GM18861 (cell line): ENCODE data around the gene PANK4.

Experiments used
- ATAC-seq: cut with Tn5 transposase; IDR thresholded peaks from one replicate; pipeline ENCODE4 v1.9.1; 2021; ENCODE audit not compliant: unreplicated experiment

PANK4 gene

GRCh38 chr1:2545754-2546514, 19.5 kb upstream of the PANK4 start:
- ATAC-seq = peak; percentile 18

DNA sequence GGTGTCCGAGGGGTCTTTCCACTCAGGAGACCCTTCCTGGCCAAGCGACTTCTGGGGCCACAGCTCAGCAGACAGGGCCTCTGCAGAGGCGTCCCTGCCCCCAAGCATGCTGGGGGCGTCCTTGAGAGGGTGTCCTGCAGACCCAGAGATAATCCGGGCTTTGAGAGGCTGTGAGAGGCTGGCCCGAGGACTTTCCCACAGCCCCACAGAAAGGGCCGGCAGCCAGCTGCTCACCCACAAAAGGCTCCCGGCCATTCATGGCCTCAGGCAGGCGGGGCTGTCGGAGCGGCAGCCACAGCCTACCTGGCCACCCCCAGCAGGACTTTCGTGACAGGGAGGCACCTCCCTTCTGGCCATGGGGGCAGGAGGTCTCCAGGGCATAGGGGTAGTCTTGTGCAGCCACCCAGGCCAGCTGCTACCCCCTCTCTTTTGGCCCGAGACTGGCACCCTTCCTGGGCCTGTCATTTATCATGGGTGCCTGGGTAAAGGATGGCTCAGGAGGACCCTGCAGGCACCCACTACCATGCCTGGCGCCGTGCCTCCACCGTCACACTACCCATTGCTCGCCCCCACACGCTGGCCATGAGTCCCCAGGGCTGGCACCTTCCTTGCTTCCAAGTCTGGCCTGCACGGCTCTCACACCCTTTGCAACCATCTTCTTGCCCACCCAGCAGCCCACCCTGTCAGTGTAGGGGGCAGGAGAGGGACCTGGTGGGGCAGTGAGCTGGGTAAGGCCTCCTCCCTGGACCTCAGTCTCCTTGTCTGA, 18.7 kb upstream of the PANK4 start:
- ATAC-seq = no peak

- no peak for ATAC-seq
Measured at GRCh38 chr1:2544093-2544874, 17.9 kb upstream of the PANK4 start.

DNA sequence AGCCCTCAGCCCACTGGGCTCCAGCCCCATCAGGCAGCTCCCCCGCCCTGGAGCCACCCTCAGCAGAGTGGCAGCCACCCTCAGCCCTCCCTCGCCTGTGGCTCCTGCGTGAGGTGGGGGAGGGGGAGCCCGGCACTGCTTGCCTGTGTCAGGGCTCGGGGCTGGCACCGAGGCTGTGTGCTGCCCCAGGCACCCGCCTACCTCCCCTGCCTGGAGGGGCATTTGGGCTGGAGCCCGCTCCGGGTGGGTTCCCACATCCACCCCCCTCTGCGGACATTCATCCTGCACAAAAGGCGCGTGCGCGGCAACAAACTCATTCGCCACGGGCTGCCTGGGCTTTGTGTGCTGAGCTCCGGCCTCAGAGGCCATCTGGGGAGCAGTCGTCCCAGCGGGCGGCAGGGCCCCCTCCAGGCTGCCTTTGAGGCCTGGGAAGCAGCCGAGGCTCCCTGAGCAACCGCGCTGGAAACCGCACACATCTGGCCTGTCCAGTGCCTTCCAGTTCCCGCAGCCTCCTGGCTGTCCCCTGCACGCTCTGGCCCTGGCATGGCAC, 17.2 kb upstream of the PANK4 start:
- ATAC-seq = no peak

DNA sequence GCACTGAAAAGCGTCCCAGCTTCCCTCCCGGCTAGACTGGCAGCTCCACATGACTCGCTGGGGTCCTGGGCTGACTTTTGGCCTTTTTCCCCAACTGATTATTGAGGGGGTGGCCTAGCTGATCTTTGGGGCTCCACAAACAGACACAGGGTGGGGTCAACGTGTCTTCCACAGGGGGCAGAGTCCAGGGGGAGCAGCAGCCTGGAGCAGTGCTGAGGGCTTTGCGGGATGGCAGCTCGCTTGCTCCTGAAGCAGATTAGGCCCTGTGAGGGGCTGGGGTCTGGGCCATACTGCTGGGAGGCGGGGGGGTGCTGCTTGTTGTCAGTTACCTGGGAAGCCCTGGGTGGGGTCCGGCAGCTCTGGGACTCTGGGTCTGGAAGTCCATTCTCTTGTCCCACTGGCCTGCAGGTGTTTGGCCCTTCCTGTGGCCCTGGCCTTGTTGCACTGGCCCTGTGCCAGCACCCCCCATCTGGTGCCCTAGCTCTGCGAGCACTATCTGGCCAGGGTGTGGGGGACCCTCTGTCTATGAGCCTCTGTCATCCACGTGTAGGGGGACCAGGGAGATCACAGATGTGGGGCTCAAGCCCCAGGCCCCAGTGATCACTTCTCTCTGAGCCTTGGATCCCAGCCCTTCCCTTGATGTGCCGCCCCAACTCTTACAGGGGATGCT, 16.0 kb upstream of the PANK4 start:
- ATAC-seq = no peak

DNA sequence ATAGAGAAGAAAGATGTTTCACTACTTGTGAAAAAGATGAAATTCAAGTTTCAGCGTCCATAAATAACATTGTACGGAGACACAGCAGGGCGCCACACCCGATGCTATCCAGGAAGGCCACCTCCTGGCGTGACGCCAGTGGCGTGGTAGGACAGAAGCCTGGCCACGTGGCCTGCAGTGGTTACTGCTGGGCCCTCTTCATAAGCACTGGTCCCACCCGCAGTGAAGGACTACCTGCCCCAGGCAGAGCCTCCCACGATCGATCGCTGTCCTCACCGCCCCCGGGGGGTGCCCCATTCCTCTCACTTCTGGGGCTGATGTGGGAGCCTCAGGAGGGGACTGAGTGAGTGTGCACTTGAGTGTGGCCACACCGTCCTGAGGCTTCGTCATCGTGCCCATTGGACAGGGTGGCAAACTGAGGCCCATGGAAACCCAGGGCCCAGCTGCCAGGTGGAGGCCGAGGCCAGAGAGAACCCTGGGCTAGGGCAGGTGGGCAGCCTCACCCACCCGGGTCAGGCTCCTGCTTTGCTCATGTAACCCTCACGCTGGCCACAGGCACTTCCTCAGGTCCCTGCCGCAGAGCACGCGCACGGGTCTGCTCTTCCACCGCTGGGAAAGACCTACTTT, 15.3 kb upstream of the PANK4 start:
- no peak for ATAC-seq

DNA sequence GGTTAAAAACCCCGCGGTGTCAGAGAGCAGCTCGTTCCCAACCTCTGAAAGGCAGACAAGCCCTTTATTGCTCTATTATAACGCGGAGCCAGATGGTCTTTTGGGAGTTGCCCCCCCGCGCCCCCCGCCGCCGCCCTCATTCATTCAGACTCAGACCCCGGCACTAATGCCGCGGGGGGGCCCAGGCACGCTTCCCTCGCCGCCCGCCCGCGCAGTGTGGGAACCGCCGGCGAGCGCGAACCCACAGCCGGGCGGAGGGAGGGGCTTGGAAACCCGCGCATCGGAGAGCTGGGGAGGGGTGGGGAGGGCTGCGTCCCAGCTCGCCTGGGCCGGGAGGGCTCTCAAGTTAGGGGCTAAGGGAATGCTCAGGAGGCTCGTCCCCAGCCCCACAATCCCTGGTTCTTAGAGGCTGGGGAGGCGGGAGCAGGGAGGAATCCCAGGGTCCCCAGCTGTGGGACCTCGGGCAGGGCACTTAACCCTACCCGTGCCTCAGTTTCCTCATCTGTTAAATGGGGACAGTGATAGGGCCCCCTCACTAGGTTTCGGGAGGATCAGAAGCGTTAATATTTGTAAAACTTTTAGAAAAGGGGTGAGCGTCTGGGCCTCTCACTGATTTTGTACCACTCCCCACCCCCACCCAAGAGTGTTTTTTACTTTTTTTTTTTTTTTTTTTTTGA, 14.6 kb upstream of the PANK4 start:
- ATAC-seq = no peak

DNA sequence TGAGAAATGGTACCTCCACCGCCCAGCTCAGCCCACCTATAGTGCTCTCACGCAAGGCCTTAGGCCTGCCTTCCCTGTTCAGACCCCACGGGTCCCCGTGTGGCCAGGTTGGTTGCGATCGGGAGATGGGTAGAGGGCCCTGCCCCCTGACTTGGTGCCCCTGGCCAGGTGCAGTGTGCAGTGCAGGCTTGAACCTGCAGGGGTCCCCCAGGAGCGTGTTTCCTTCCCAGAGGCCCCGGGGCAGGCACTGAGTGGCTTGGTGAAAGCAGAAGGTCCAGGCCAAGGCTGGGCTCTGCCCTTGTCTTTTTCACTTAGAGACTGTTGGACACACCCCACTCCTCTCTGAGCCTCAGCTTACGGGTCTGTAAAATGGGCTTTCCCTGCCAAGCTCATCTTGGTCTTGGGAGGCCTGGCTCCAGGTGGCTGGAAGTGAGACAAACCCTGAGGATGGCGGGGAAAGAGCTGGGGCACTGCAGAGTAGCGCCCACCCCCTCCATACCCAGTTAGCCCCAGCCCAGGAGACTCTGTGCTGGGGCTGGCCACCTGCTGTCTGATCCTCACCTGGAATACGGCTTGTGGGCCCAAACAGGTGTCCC, 13.0 kb upstream of the PANK4 start:
- no peak for ATAC-seq

DNA sequence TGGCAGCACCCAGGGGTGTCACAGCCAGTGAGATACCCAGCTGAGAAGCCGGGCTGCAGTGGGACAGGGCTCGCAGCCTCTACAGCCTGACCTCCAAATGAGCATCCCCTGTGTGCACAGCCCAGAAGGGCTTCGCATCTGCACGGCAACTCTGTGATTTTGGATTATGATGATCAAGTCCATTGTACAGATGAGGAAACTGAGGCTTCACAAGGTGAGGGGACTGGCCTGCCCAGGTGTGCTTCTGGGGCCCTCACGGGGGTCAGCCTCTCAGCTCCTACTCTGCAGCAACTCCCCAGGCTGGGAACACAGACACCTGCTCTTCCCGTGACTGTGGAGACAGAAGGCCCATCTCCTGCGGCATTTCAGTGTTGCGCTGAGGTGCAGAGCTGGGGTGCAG, 12.5 kb upstream of the PANK4 start:
- ATAC-seq = no peak

DNA sequence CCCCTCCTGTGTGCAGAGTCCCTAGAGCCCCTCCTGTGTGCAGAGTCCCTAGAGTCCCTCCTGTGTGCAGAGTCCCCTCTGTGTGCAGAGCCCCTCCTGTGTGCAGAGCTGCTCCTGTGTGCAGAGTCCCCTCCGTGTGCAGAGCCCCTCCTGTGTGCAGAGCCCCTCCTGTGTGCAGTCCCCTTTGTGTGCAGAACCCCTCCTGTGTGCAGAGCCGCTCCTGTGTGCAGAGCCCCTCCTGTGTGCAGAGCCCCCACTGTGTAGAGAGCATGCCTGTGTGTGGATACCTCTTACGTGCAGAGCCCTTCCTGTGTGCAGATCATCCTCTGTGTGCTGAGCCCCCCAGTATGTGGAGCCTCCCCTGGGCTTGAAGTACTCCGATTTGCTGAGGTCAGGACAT, 12.0 kb upstream of the PANK4 start:
- ATAC-seq = no peak

DNA sequence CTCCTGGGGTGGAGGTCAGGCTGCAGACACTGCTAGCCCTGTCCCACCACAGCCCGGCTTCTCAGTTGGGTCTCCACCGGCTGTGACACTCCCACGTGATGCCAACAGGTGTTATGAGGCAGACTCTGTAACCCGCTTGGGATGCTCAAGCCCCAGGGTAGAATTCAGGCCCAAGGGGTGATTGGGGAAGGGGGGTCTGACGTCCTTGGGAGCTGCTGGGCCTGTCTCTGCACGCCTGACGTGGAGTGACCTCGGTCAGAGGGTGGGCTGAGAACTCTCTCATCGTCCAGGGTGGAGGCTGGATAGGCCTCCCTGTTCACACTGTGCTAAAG, 11.4 kb upstream of the PANK4 start:
- no peak for ATAC-seq

DNA sequence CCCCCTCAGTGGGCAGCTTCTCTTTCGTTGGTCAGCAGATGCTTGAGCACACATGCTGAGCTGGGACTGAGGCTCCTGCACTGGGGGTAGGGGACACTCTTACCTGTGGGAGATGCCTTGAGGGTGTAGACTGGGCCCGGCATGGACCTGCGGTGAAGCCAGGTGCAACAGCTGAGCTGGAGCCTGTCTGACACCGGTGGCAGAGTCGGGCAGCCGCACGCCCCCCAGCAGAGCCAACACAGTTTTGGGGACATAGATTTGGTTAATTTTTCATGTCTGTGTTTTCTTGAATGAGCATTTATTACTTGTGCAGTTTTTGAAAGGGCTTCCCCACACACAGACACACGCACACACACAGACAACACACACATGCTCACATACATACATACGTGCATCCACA, 9.6 kb upstream of the PANK4 start:
- ATAC-seq = no peak

DNA sequence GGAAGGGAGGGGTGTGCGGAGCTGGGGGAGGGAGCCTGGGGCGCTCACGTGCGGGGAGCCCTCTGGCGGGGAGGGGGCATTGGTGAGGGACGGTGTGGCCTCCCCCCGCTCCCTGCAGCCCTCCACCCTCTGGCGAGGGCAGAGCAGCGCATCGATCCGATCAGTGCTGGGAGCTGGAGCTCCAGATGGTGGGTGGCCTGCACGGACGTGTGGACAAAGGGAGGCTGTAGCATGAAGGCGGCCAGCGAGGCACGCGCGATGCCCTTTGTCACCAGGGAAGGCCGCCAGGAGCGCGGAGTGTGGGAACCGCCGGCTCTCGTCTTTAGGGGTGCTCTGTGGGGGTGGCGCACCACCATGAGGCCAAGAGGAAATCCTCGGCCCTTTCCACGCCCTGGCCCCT, 9.1 kb upstream of the PANK4 start:
- ATAC-seq = no peak

- ATAC-seq = no peak
Measured at GRCh38 chr1:2534687-2535441, 8.5 kb upstream of the PANK4 start.

DNA sequence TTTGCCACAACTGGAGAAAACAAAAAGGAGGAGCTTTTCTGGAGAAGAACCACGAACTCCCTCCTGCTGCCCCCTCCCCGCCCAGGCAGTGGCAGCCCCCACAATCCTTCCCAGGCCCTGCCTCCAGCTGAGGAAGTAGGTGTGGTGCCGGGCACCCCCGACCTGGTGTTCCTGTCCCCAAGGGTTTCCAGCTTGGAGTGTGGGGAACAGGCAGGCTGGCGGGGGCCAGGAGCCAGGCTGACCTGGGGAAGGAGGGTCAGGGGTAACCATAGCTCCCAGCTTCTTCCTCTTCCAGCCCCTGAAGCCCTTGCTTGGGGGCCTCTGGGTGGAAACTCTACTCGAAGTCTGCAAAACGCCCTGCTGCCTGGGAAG, 7.9 kb upstream of the PANK4 start:
- ATAC-seq = no peak

- no peak for ATAC-seq
Measured at GRCh38 chr1:2533365-2533764, 7.0 kb upstream of the PANK4 start.

DNA sequence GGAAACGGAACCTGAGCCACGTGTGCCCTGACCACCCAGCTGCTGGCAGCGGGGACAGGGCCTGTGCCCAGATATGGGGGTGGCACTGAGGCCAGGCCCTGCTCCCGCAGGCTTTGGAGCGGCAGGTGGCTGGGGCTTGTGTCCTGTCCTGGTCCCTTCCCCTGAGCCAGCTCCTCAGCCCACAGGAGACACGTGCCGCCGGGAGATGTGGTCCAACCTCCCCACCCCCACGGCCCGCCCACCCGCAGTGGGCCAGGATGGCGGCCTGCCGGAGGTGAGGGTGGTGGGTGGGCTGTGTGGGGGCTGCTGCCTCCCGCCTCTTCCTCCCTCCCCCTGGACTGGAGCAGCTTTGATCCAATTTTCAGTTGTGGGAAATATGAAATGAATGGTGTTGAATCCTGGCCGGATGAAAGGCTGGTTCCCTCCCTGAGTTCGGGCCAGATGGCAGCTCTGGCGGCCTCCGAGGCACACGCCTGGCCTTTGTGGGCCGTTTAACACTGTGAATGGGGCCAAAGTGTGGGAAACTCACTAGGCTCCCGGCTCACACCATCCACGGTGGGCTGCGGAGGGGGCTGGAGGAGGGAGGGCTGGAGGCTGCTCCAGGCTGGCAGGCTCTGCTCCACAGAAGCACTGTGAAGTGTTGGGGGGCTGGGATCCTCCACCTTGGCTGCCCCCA, 6.2 kb upstream of the PANK4 start:
- no peak for ATAC-seq

DNA sequence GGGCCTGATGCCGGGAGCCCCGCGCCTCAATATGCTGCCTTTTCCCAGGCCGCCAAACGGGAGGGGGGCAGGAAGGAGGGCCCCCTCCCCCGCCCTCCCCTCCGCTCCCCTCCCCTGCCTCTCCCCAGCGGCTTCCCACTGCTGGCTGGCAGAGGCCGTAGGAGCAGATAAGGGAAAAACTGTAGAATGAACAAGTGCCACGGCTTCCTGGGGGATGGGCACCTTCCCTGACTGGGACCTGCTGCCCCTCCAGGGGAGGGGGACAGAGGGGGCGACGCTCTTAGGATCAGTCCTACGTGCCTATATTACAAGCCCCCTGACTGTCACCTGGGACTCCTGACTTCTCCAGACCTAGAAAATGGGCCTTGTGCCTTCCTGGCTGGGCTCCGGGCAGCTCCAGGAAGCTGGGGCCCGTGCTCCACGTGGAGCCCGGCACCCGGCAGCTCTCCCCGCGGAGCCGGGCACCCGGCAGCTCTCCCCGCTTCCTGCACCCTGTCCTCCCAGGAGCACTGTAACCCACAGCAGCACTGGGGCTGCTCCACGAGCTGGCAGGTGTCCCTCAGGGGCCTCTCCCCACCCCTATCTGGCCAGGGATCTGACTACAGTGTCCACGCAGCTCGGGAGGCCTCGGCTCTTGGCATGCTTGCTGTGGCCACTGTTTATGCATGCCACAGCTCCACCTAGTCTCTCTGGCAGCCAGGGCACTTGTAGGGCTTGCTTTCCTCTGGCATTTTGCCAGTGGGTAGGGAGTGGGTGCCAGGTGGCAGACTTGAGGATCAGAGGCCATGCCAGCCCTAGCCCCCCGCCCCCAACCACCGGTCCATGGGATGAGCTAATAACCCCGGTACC, 4.3 kb upstream of the PANK4 start:
- no peak for ATAC-seq
